ENCODE measurements around the gene SMC5.
"Not testable (repeated sequence)": the region's sequence is repeated elsewhere in the genome, so short reads cannot be mapped to it uniquely, and the experiment has no call there.

Gene SMC5

GRCh38 chr9:70278305-70278704, 19.5 kb downstream of the SMC5 start:
- ATAC-seq: no peak

- ATAC-seq: no peak
Measured at GRCh38 chr9:70283848-70284247, 25.1 kb downstream of the SMC5 start.

GRCh38 chr9:70285246-70285645, 26.5 kb downstream of the SMC5 start:
- no peak for ATAC-seq

GRCh38 chr9:70285981-70286598, 27.3 kb downstream of the SMC5 start:
- no peak for ATAC-seq

- ATAC-seq: no peak
Measured at GRCh38 chr9:70290626-70291025, 31.8 kb downstream of the SMC5 start.

- no peak for ATAC-seq
Measured at GRCh38 chr9:70291446-70291845, 32.7 kb downstream of the SMC5 start.

- no peak for ATAC-seq
Measured at GRCh38 chr9:70292253-70292652, 33.5 kb downstream of the SMC5 start.

GRCh38 chr9:70293214-70293613, 34.4 kb downstream of the SMC5 start:
- no peak for ATAC-seq

GRCh38 chr9:70297141-70297540, 38.4 kb downstream of the SMC5 start:
- ATAC-seq: no peak

GRCh38 chr9:70298245-70298771, 39.5 kb downstream of the SMC5 start:
- ATAC-seq: no peak

GRCh38 chr9:70303268-70303667, 44.5 kb downstream of the SMC5 start:
- no peak for ATAC-seq

- ATAC-seq: no peak
Measured at GRCh38 chr9:70304810-70305209, 46.0 kb downstream of the SMC5 start.

GRCh38 chr9:70315389-70315788, 56.6 kb downstream of the SMC5 start:
- no peak for ATAC-seq

- no peak for ATAC-seq
Measured at GRCh38 chr9:70318002-70318401, 59.2 kb downstream of the SMC5 start.

GRCh38 chr9:70322096-70322495, 63.3 kb downstream of the SMC5 start:
- no peak for ATAC-seq

- no peak for ATAC-seq
Measured at GRCh38 chr9:70324963-70325362, 66.2 kb downstream of the SMC5 start.

GRCh38 chr9:70328625-70329024, 69.8 kb downstream of the SMC5 start:
- not testable (repeated sequence) for ATAC-seq

GRCh38 chr9:70340572-70340971, 81.8 kb downstream of the SMC5 start:
- no peak for ATAC-seq

GRCh38 chr9:70347046-70347445, 88.3 kb downstream of the SMC5 start:
- ATAC-seq: no peak

GRCh38 chr9:70352356-70352755, 93.6 kb downstream of the SMC5 start:
- no peak for ATAC-seq

GRCh38 chr9:70352802-70353201, 94.0 kb downstream of the SMC5 start:
- ATAC-seq: no peak

GRCh38 chr9:70355801-70356200, 97.0 kb downstream of the SMC5 start:
- ATAC-seq: no peak

- ATAC-seq: no peak
Measured at GRCh38 chr9:70362952-70363351, 104.2 kb downstream of the SMC5 start.

GRCh38 chr9:70363760-70364159, 105.0 kb downstream of the SMC5 start:
- no peak for ATAC-seq

- ATAC-seq: no peak
Measured at GRCh38 chr9:70367305-70367930, 108.6 kb downstream of the SMC5 start.
